ENCODE data around the gene ELK3.

ELK3 gene

DNA sequence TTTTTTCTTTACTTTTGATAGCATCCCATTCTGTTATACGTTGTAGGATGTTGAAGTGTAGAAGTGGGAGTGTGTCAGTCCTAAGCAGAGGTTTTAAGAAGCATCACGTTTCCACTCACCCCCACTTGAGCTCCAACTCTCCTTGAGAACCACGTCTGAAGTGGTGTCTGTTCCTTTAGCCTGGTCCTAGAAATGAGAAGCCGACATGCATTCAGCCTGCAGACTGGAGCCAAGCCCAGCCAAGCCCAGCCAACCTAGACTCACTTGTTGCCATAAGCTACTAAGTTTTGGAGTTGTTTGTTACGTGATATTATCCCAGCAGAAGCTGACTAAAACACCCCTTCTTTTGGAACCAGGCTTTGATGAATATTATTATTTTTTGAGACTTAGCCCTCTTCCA lies 4.4 kb upstream of the ELK3 start:
- DNase-seq = no peak

DNA sequence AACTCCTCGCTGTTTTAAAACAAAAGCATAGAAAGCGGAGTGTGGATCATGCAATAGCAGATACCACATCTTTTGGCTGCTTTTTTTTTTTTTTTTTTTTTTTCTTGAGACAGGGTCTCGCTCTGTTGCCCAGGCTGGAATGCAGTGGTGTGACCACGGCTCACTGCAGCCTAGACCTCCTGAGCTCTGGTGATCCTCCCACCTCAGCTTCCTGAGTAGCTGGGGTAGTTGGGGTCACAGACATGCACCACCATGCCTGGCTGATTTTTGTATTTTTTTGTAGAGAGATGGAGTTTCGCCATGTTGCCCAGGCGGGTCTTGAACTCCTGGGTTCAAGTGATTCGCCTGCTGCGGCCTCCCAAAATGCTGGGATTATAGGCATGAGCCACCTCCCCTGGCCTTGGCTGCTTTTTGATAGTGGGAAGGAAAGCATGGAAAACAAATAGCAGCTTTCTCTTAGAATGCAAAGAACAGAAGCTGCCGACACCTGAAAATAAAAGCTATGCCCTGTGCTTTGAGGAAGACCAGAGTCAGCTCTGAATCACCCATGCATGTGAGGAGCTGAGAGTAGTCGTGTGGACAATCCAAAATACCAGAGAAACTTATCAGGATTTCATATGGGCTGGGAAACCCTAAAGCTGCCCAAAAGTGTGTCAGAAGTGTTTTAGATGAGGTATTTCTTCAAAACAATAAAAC lies 3.6 kb upstream of the ELK3 start:
- DNase-seq = no peak

DNA sequence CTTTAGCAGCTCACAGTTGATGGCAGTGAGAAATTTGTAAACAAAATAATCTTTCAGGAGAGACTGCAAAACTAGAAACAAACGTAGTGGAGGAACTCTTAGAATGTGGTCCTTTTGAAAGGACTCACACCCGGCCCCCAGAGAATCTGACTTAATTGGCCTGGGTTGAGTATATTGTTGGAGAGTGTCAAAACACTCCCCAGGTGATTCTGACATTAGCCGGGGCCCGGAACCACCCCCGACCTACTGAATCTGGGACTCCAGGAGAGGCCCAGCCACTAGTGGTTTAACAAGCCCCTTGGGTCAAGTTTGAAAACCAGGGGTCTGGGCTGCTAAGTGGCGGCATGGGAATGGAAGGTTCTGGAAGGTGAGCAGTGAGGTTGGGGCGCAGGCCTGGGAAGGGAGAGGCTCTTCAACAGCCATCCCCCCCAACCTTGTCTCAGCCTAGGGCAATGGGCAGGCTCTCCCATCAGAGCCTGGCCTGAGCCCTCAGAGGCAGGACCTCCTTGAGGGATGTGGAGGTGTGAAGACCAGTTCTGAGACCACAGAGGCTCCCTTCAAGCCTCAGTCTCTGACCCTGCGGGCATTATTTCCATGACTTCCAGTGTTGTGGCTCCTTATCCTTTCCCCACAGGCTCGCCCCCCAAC lies 1.1 kb upstream of the ELK3 start:
- no peak for DNase-seq

DNA sequence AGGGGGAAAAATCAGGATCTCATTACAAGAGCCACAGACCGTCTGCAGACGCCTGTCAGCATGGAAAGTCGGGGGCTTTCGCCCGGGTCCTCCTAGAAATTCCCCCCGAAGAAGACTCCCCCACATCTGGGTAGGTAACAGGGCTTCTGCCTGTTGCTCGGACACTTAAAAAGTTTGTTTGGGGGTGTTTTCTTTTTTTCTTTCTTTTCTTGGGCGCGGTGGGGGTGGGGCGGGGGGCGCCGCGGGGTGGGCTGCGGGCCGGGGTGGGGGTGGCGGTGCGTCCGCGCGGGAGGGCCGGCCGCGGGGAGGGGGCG lies 358 bp downstream of the ELK3 start:
- DNase-seq = no peak

DNA sequence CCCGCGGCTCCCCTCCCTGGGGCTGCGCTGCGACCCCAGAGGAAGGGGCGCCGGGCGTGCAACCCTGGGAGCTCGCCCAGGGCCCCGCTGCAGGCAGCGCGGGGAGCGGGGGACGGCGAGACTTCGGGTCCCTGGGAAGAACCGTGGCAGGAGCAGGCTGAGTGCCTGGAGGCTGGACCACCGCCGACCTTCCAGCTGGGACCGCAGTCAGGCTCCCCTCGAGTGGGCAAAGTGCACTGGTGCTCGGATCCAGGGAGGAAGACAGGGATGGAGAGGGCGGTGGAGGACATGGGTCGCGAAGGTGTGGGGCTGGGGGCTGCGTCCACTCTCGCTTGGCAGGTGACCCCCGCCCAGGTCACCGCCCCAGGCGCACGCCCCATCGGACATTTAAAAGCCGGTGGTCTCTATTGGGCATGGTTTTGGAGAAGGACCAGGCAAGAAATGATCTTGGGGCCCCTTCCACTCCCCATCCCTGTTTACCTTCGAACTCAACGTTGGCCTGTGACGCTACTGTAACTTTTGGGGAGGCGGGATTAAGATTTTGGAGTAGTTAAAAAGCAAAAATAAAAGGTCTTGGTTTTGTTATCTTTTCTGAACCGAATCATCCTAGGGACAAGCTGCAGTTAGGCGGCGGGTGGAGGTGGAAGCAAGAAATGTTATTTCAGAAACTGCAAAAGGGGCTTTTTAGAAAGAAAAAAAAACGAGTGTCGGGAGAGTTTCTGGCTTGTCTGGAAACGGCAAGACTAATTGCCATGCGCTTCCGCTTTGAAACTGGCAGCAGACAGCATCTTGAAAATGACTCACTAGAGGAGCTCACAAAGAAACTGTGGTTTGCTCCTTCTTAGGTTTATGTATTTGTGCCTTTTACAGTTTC lies 1.0 kb downstream of the ELK3 start:
- peak in 1 of 2 experiments; percentile 36 for DNase-seq

DNA sequence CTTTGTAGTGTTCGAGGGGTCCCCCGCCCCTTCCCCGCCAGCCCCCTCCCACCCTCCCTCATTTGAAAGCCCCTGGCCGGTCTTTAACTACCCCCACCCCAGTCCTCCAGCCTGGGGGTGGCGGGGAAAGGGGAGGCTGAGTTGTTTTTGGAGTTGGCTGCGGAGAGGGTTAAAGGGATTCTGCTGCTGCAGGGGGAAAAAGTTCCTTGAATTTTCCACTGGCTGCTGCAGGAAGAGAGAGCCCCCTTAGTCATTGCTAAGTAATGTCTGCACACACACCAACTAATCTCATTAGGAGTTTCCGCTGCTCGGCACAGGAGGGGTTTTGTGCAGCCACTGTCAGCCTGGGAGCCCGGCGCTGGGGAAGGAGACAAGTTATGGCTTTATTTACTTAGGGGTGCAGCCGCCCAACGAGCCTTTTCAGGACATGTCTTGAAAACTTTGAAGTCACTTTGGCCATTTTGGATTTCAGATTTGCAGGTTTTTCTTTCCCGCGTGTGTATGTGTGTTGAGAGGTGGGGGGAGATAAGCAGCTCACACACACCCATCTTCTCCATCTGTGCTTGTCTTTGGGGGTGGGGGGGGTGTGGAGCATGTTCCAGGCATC lies 1.8 kb downstream of the ELK3 start:
- no peak for DNase-seq

DNA sequence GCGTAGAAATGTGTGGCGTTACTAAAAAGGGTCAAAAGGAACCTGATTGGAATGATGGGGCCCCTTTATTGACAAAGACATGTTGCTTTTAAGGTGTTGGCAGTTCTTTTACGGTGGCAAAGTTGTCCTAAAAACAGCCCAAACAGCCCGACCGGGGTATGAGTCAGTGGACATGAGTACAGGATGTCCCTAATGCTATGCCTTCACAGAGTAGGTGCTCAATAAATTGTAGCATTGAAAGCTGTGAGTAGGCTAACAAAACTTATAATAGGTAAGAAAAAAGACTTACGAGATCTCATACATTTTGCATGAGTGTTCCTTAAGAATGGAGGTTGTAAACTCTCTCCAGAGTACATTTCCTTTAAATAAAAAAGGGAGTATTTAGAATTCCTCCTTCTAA lies 2.6 kb downstream of the ELK3 start:
- no peak for DNase-seq

DNA sequence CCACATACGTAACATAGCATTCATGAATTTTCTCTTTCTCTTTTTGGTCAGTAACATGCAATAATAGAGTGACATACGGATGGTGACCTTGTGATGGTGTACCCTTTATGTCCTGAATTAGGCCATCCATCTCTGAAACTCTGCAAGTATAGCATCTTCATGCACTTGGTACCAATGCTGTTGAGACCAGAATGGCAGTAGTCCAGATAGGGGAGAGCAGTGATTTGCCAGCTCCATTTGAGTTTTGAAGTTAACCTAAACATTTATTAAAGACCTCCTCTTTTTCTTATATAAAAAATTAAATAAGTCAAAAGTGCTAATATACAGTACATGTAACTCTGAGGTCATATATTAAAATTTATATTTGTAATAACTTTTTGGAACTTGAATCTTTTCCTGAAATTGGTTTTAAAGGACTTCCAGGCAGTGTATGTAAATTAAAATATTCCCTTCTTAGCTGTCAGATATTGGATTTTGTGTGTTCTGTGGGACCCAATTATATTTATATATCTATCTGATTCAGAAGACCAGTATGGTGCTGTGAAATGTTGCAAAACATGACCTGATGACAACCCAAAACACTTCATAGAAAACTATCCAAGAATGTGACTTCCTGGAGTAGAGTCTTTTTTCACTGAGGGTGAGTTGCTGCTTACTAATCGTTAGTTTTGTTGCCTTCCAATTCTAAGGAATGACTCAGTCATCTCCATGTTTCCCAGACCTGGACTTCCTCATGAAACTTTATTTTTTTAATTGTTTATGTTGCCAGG lies 3.5 kb downstream of the ELK3 start:
- no peak for DNase-seq

DNA sequence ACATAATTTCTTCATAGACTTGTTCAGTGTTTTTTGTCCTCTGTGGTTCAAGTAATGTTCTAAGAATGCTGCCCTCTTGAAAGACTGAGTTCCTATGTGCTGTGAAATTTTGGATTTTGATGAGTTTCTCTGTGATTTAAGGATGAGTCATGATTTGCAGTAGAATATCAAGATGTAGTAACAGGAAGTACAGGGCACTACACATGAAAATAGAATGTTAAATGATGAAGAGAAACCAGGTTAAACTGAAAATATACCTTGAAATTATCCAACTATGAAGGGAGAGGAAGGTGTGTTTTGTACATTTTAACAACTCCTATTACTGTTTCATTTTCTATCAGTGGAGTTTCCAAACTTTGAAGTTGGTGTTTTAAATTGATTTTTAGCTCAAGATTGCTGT lies 4.8 kb downstream of the ELK3 start:
- no peak for DNase-seq

DNA sequence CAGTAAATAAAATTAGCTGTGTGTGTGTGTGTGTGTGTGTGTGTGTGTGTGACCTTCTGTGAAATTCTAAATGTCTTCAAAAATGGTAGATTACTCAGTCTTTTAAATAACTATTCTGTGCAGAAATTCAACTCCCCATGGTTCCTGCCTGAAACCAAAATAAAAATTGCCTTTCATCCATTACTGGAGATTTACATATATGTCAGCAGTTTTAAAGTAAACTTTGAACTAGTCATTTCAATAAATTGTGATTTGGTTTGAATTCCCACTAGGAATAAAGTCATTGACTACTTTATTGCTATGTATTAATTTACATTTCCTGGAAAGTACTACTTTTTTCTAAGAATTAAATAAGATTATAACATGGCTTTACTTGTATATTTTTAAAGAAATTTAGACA lies 5.3 kb downstream of the ELK3 start:
- no peak for DNase-seq

DNA sequence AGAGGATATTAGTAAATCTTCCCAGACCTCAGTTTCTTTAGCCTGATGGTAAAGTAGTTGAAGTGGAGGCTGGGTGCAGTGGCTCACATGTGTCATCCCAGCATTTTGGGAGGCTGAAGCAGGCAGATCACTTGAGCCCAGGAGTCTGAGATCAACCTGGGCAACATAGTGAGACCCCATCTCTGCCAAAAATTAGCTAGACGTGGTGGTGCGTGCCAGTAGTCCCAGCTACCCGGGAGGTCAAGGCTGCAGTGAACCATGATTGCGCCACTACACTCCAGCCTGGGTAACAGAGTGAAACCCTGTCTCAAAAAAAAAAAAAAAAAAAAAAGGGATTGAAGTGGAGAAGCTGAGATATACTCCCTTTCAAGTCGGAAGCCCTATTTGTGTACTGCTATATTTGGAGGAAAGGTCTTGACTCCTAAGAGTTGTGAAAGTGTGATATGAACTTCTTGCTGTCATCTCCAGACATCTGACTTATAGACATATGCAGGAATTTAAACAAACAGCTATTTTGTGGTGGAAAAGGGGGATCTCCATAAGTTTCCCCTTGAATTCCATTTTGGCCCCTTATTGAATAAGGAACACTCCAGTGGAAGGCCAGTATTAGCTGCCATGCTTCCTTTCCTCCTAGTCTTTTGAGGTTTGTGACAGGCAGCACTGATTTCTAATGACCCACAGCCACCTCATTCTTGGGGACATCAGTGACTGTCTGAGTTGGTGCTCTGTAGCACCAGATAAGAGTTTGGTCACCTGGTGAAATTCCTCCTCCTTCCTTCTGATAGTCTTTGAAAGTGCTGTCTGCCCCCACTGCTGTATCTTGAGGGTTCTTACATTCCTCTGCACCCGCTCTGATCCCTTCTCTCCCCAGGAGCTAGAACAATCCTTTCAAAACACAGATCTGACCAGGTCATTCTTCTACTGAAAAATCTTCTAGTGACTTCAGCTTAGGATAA lies 7.4 kb downstream of the ELK3 start:
- no peak for DNase-seq

DNA sequence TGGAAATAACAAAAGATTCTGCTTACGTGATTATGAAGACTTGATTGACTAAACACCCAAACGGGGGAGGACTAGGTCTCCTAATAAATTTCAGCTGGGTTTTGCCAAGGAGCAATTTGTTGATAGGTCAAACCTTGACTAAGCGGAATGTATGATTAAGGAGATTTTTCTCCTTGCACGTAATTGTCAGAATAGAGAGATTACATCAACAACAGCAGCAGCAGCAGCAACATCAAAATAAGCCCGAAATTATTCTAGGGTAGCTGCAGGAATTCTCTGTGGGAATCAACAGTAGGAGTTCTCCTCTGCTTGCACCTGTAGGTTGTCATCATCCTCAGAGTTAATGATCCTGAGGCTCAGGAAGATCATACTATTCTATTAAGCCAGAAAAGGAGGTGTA lies 10.2 kb downstream of the ELK3 start:
- DNase-seq = no peak

DNA sequence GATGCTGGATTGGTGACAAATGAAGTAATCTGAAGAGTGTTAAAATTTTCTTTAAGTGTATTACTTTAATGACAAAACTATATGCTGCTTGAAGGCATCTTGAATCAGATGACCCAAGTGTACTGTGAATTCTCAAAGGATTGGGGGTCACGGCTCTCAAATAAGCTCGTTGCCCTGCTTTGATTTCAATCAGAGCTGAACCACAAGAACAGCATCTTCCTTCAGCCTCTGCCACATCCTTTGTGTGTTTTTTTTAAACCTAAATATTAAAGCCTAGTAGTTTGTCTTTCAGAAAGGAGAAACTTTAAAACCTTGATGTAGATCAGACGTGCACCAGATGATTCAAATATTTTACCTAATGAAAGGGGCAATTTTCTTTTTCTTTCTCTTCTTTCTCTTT lies 11.7 kb downstream of the ELK3 start:
- DNase-seq = no peak

DNA sequence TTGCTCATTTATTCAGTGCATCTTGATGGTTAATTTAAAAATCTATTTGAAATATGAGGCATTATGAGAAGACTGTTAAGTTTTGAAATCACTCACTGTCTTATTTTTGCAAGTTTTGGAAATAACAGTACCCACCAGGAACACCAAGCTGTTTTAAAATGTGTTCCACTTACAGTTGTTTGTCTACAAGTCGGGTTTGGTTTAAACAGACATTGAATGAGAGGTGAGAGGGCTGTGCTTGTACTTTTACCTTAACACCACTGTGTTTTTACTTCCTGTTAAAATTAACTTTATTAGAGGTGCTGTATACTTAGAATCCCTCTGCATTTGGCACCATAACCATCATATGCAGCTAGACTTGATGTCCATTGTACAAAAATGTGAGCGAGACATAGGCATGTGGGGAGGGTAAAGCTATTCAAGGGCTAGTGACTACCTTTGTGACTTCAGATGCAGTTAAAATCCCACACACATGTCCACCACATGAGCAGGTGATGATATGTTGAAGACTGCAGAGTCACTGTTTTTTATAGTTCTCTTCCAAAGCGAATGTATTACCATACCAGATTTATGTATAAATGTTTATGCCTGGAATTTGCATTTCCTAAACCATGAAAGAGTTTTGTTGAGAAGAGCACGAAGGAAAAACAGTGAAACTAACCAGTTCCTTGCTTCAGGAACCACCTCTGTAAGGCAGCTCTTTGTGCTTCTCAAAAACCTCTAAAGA lies 12.9 kb downstream of the ELK3 start:
- no peak for DNase-seq

DNA sequence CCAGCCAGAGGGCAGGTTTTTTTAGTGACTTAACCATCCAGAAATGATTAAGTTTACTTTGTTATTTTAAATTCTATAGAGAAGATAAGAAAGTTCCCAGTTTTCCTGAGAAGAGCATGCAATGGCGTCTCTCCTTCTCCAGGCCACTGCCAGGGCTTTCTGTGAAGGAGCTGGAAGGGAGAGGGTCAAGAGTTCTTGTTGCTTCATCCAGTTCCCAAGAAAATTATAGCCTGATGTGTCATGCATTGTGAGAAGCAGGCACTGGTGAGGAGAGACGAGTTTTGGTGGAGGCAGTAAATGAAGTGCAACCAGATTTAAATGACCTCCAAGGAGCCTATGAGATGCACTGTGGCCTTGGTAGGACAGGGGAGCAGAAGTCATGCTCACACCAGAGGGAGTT lies 14.2 kb downstream of the ELK3 start:
- no peak for DNase-seq

DNA sequence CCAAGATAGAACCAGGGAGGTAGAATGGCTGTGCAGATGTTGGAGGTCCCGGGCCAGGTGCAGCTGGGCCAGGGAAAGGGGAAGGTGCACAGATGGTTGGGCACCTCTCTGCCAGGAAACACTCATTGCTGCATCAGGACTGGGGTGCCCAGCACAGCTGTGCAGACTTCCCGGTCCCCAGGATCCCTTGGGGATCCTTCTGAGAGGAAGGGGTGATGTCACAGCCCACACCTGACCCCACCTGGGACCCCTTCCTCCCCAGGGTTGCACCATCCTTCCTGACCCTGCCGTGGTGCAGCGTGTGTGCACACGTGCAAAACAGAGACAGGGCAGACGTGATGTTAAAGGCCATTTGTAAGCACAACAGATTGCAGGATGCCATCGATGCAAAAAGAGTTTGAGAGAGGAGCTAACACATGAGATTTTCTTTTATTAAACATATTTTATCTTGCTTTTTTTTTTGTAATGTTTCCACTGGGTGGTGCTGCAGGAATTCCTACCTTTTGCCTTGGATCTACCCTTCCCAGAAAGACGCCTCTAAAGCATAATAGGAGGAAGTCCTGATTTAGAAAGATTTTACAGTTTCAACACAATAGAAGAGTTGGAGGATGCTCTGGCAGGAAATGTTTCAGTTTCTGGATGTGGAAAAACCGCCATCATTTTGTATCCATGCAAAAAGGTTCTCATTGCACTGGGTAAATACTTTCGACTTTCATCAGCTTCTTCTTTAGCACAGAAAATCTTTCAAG lies 14.8 kb downstream of the ELK3 start:
- DNase-seq = no peak

DNA sequence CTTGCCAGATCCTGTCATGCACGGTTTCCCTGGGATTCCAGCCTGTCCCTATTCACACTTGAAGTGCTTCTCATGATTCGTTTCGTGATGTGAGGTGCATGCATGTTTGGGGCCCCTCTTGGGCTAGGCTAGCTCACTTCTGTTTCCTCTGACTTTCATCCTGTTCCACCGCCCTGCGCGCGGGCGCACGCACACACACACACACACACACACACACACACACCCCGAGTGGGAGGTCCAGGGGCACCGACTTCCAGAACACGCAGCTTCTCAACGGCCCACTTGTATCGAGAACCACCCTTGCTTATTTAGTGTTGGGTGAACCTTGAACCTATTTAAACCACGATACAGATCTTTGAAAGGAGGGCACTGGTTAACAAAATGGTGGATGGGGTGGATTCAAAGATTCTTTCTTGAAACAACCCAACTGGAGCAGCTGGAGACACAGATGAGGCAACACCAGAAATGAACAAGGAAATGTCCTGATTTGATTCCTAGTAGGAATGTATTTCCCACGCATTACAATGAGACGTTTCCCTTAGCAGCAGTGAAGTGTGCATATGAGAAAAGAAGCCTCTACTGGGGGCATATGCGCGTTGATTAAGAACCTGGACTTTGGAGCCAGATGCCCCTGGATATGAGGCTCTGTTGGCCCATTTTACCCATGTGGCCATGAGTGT lies 16.3 kb downstream of the ELK3 start:
- no peak for DNase-seq

DNA sequence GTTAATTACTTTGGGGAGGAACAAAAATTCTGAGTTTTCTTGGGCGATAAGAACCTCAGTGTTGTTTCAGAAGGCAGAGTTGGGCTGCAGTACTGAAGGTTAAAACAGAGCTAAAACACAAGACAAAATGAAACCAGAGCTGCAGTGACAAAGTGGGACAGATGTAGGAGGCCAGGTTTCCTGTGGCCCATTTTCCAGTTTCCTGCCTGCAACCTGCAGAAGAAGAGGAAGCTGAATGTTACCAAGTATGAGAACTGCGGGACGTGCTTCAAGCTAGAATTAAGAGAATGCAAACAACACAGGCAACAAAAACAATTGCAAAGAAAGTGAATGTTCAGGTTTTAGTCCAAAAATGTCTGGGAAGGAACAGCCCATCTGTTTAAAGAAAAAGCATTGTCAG lies 17.8 kb downstream of the ELK3 start:
- DNase-seq = no peak

All from NCI-H446 (cell line).